HUES48 (cell line): ENCODE data around the gene GMPPB.

Experiments used
- H3K27ac ChIP-seq: one replicate; pipeline ENCODE4 v1.7.0; 2013; ENCODE audit warnings: low read depth, low read length, inconsistent platforms
- H3K27me3 ChIP-seq: 2 replicates; pipeline ENCODE4 v1.6.1; 2013; ENCODE audit warnings: mild to moderate bottlenecking, low read length; ENCODE audit not compliant: control insufficient read depth, insufficient read depth
- H3K36me3 ChIP-seq: 2 replicates; pipeline ENCODE4 v1.6.1; 2013; ENCODE audit warnings: low read length; ENCODE audit not compliant: control insufficient read depth, insufficient read depth
- H3K4me1 ChIP-seq: 2 replicates; pipeline ENCODE4 v1.6.1; 2013; ENCODE audit warnings: mild to moderate bottlenecking, low read length; ENCODE audit not compliant: control insufficient read depth, insufficient read depth
- H3K4me3 ChIP-seq: 2 replicates; pipeline ENCODE4 v1.5.1; 2013; ENCODE audit warnings: mild to moderate bottlenecking, low read depth, low read length
- H3K9ac ChIP-seq: 2 replicates; pipeline ENCODE4 v1.6.1; 2013; ENCODE audit warnings: mild to moderate bottlenecking, low read depth, low read length, moderate library complexity
- H3K9me3 ChIP-seq: 2 replicates; pipeline ENCODE4 v1.6.1; 2013; ENCODE audit warnings: low read length; ENCODE audit not compliant: control insufficient read depth, insufficient read depth

GMPPB gene

GRCh38 chr3:49723628-49724551 lies at the start of gene GMPPB:
GMPPB (minus strand) TSS chr3:49723951; CDS start chr3:49723726, 225 bp downstream.
- peaks cover 4% of the 10 kb centered on the region; the same call in 1 of the 2 replicates for H3K4me1 ChIP-seq
- H3K27ac ChIP-seq: peak within 1 kb of the TSS; percentile 90
- no peaks in the 10 kb centered on the region for H3K27me3 ChIP-seq
- peak within 1 kb of the TSS; percentile 92 for H3K9ac ChIP-seq
- H3K4me3 ChIP-seq: peak within 1 kb of the TSS; percentile 96
- H3K36me3 ChIP-seq: peaks cover 53% of the 10 kb centered on the region
- no peaks in the 10 kb centered on the region for H3K9me3 ChIP-seq

- Histone ChIP-seq H3K27me3 (no peaks in the 10 kb centered on the region), H3K4me3 (no peak overlapping the region), H3K27ac (no peak overlapping the region), H3K4me1 (no peaks in the 10 kb centered on the region), H3K9ac (no peak overlapping the region), H3K9me3 (no peaks in the 10 kb centered on the region), H3K36me3 (peaks cover 13% of the 10 kb centered on the region)
Measured at GRCh38 chr3:49772703-49773102, 49.0 kb upstream of the GMPPB start.

DNA sequence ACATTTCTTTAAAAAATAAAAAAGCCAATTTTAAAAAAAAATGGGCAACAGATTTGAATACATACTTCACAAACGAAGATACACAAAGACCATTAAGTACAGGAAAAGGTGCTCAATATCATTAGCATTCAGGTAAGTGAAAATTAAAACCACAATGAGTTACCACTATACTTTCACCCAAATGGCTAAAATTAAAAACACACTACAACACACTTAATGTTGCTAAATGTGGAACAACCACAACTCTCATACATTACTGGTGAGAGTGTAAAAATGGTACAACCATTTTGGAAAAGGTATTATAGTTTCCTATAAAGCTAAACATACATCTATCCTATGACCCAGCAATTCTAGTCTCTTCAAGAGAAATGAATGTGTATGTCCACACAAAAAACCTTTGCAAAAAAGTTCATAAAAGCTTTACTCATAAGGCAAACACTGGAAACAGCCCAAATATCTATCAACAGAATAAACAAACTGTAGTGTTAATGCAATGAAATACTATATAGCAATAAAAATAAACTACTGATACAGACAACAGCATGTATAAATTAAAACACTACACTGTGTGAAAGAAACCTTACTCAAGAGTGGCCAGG lies 47.7 kb upstream of the GMPPB start:
- H3K27me3 ChIP-seq: no peaks in the 10 kb centered on the region
- no peak overlapping the region for H3K27ac ChIP-seq
- H3K36me3 ChIP-seq: peaks cover 9% of the 10 kb centered on the region
- no peaks in the 10 kb centered on the region for H3K9me3 ChIP-seq
- no peaks in the 10 kb centered on the region for H3K4me1 ChIP-seq
- no peak overlapping the region for H3K4me3 ChIP-seq
- no peak overlapping the region for H3K9ac ChIP-seq

DNA sequence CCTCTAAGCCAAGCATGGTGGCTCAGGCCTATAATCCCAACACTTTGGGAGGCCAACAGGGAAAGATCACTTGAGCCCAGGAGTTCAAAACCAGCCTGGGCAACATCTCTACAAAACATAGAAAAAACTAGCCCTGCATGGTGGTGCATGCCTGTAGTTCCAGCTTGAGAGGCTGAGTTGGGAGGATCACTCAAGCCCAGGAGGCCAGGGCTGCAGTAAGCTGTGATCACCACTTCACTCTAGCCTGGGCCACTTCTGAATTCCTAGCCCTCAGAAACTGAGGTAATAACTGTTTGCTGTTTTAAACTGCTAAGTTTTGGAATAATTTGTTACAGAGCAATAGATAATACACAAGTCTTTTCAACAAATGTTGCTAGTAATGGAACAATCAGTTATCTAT lies 46.2 kb upstream of the GMPPB start:
- peaks cover 8% of the 10 kb centered on the region; the same call in 1 of the 2 replicates for H3K36me3 ChIP-seq
- no peaks in the 10 kb centered on the region for H3K9me3 ChIP-seq
- H3K27me3 ChIP-seq: no peaks in the 10 kb centered on the region
- H3K27ac ChIP-seq: no peak overlapping the region
- H3K4me3 ChIP-seq: no peak overlapping the region
- no peak overlapping the region for H3K9ac ChIP-seq
- no peaks in the 10 kb centered on the region for H3K4me1 ChIP-seq

GRCh38 chr3:49769286-49769915 lies 45.6 kb upstream of the GMPPB start:
- Histone ChIP-seq H3K4me1 (no peaks in the 10 kb centered on the region), H3K4me3 (no peak overlapping the region), H3K9ac (no peak overlapping the region), H3K36me3 (peaks cover 8% of the 10 kb centered on the region; the same call in 1 of the 2 replicates), H3K27ac (no peak overlapping the region), H3K9me3 (no peaks in the 10 kb centered on the region), H3K27me3 (no peaks in the 10 kb centered on the region)

GRCh38 chr3:49763981-49764380 lies 40.2 kb upstream of the GMPPB start:
- H3K27me3 ChIP-seq: no peaks in the 10 kb centered on the region
- no peak overlapping the region for H3K4me3 ChIP-seq
- no peak overlapping the region for H3K27ac ChIP-seq
- no peaks in the 10 kb centered on the region for H3K9me3 ChIP-seq
- no peaks in the 10 kb centered on the region for H3K4me1 ChIP-seq
- no peak overlapping the region for H3K9ac ChIP-seq
- no peaks in the 10 kb centered on the region for H3K36me3 ChIP-seq

DNA sequence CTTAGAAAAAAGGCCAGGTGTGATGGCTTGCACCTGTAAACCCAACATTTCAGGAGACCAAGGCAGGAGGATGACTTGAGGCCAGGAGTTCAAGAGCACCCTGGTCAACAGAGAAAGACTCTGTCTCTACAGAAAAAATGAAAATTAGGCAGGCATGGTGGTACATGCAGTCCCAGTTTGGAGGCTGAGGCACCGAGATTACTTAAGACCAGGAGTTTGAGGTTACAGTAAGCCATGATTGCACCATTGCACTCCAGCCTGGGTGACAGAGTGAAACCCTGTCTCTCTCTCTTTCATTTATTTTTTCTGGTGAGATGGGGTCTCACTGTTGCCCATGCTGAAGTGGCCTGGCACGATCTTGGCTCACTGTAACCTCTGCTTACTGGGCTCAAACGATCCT lies 37.9 kb upstream of the GMPPB start:
- H3K9me3 ChIP-seq: no peaks in the 10 kb centered on the region
- no peaks in the 10 kb centered on the region for H3K36me3 ChIP-seq
- no peak overlapping the region for H3K4me3 ChIP-seq
- H3K4me1 ChIP-seq: no peaks in the 10 kb centered on the region
- no peak overlapping the region for H3K9ac ChIP-seq
- no peaks in the 10 kb centered on the region for H3K27me3 ChIP-seq
- H3K27ac ChIP-seq: no peak overlapping the region

GRCh38 chr3:49759226-49759625 lies 35.5 kb upstream of the GMPPB start:
- H3K27me3 ChIP-seq: no peaks in the 10 kb centered on the region
- H3K4me3 ChIP-seq: no peak overlapping the region
- no peak overlapping the region for H3K9ac ChIP-seq
- H3K36me3 ChIP-seq: no peaks in the 10 kb centered on the region
- H3K9me3 ChIP-seq: no peaks in the 10 kb centered on the region
- no peak overlapping the region for H3K27ac ChIP-seq
- H3K4me1 ChIP-seq: no peaks in the 10 kb centered on the region

DNA sequence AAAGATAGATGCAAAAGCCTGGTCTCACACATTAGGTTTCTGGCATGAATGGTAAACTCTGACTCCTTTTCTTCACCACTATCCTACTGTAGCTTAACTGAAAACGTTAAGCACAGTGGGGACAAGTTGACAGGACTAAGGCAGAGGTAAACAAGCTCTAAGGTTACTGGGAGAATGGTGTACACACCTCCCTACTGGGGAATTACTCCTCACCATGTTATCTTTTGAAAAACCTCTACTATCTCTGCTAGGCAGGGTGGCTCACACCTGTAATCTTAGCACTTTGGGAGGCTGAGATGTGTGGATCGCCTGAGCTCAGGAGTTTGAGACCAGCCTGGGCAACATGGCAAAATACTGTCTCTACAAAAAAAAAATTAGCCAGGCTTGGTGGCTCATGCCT lies 33.4 kb upstream of the GMPPB start:
- no peak overlapping the region for H3K4me3 ChIP-seq
- no peaks in the 10 kb centered on the region for H3K36me3 ChIP-seq
- no peak overlapping the region for H3K9ac ChIP-seq
- no peaks in the 10 kb centered on the region for H3K9me3 ChIP-seq
- no peak overlapping the region for H3K27ac ChIP-seq
- no peaks in the 10 kb centered on the region for H3K27me3 ChIP-seq
- no peaks in the 10 kb centered on the region for H3K4me1 ChIP-seq

DNA sequence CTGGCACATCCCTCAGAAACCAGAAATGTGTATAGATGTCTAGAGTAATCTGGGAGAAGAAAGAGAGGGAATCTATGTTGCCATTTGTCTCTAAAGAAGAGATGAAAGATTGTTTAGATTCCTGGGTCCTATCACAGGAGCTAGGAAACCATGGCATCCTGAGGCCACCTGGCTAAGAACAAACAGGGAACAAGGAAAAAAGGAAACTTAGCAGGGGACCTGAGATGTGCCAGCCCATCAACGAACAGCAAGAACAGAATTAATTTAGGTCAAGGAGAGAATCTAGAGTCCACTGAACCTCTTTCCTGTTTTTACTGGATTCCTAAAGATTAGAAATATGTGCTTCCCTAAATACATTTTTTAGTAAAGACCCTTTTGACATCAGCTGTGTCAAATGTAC lies 32.3 kb upstream of the GMPPB start:
- Histone ChIP-seq H3K27me3 (no peaks in the 10 kb centered on the region), H3K9ac (no peak overlapping the region), H3K27ac (no peak overlapping the region), H3K4me1 (no peaks in the 10 kb centered on the region), H3K9me3 (no peaks in the 10 kb centered on the region), H3K4me3 (no peak overlapping the region), H3K36me3 (no peaks in the 10 kb centered on the region)

DNA sequence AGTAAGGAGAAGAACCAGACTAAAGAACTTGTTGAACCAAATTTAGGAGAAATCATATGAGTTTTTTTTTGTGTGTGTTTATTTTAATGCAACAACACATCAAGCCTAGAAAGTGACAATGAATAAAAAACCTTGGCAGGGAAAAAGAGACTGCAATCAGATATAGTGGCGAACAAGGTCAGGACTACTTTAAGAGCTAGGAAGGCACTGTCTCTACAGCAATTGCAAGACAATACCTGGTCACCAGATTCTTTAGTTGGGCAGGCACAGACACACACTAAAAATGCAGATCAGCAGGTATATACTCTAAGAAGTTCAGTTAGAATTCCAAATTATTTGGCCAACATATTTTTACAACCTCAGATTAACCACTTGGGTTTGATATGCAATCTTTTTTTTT lies 30.8 kb upstream of the GMPPB start:
- no peaks in the 10 kb centered on the region for H3K9me3 ChIP-seq
- H3K9ac ChIP-seq: no peak overlapping the region
- H3K27ac ChIP-seq: no peak overlapping the region
- H3K27me3 ChIP-seq: no peaks in the 10 kb centered on the region
- H3K4me1 ChIP-seq: no peaks in the 10 kb centered on the region
- H3K4me3 ChIP-seq: no peak overlapping the region
- H3K36me3 ChIP-seq: no peaks in the 10 kb centered on the region
